SK-N-MC (cell line): Measurements from ENCODE around the gene CILP.

ENCODE experiments used
- EZH2 ChIP-seq: fragments of 200-600 bp; sonication (generic); IDR thresholded peaks from one replicate; pipeline ENCODE4 v1.6.1; 2017; ENCODE audit warnings: antibody characterized with exemption
- FOXP2 ChIP-seq: optimal IDR thresholded peaks from 2 replicates; pipeline ENCODE3; 2011; ENCODE audit warnings: mild to moderate bottlenecking, moderate library complexity; ENCODE audit not compliant: insufficient read depth; ENCODE audit errors: extremely low read length, control extremely low read depth

DNA sequence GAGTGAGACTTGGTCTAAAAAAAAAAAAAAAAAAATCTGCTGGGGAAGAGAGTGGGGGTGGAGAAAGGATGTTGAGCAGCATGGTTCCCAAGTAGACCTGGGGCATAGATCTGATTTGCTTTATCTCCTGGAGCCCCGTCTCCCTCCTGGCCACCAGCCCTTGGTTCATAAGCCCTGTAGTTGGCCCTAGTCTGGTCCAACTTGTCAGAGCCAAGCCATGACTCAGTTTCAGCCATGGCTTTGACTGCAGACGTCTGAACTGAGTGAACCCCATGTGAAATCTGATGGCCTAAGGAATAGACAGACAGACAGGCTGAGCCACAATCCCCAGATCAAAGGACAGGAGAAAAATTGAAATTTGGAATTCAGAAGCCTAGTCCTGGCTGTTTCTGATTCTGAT is 2.0 kb upstream of the CILP start:
- TF ChIP-seq EZH2 (no peak), FOXP2 (no peak)
